Mesothelial cell of epicardium (in vitro differentiated cells): Measurements from ENCODE around the gene PCSK5. TPM values are rescaled to one million over a fixed set of nuclear protein-coding genes. Genes with fewer than 3 reads are reported as not detected.

Experiments used
- DNase-seq, 2 experiments: peaks; one replicate each; pipeline ENCODE4 v3.0.0; 2021; ENCODE audit warnings: low spot score in 2 of 2; ENCODE audit not compliant: unreplicated experiment in 2 of 2
- H3K27ac Mint-ChIP-seq: 2 replicates; pipeline ENCODE4 v1.8.0; 2021; ENCODE audit warnings: mixed read lengths
- H3K27me3 Mint-ChIP-seq: 2 replicates; pipeline ENCODE4 v1.8.0; 2021; ENCODE audit warnings: low read depth, mixed read lengths
- H3K36me3 Mint-ChIP-seq: 2 replicates; pipeline ENCODE4 v1.8.0; 2021; ENCODE audit warnings: mixed read lengths
- H3K4me1 Mint-ChIP-seq: 2 replicates; pipeline ENCODE4 v1.8.0; 2021; ENCODE audit warnings: mixed read lengths
- H3K4me3 Mint-ChIP-seq: 2 replicates; pipeline ENCODE4 v1.8.0; 2021; ENCODE audit warnings: mild to moderate bottlenecking, moderate library complexity, mixed read lengths
- H3K9me3 Mint-ChIP-seq: 2 replicates; pipeline ENCODE4 v1.8.0; 2021; ENCODE audit warnings: mixed read lengths
- CTCF ChIP-seq: fragments of 200-600 bp; sonication (generic); IDR thresholded peaks from one replicate; pipeline ENCODE4 v1.5.0; 2021; ENCODE audit warnings: antibody characterized with exemption; ENCODE audit not compliant: unreplicated experiment
- total RNA-seq: library from RNA; stranded (reverse); gene quantifications from 3 replicates; pipeline ENCODE4 v1.2.1, GENCODE V29; 2021

PCSK5 gene
- total RNA-seq, 1 donor from 2014 or later, result 15.7 TPM

DNA sequence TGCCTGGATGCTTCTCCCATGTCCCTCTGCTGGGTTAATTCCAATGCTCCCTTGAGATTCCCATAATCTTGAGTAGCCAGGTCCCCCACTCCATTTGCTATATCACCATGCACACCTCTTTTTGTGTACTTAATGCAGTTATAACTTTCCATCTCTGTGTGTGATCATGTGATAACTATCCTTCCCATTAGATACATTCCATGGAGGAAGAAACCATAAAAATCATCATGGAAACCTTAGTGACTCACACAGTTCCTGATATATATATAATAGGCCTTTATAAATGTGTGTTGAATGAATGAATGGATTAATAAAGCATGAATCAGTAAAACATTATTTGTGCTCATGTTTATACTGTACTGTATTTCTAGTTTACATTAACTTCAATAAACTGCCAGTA lies 104.6 kb downstream of the PCSK5 start:
- Mint-ChIP-seq H3K4me3 (no peak overlapping the region), H3K4me1 (peaks cover 13% of the 10 kb centered on the region), H3K36me3 (peaks cover 2% of the 10 kb centered on the region), H3K27ac (no peak overlapping the region), H3K27me3 (peaks cover 60% of the 10 kb centered on the region), H3K9me3 (no peaks in the 10 kb centered on the region)
- no peak for DNase-seq
- no peak for TF ChIP-seq CTCF

DNA sequence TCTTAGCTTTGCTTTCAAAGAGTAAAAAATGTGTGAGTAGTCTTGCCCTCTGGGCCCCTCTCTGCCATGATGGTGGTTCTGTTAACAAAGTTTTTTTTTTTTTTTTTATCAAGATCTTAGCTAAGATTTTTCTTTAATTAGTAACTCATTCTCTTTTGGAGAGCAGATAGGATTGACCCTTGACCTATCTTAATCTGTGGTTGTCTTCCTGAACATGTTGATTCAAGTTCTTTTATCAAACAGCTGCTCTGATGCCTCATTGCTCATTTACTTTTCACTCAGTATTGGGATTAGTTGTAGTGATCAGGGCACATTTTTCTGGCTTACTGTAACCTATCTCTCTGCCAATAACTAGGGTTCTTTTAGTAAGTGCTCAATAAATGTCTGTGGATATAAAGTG lies 106.3 kb downstream of the PCSK5 start:
- H3K4me1 Mint-ChIP-seq, result peaks cover 7% of the 10 kb centered on the region
- peaks cover 2% of the 10 kb centered on the region for H3K36me3 Mint-ChIP-seq
- H3K4me3 Mint-ChIP-seq, result no peak overlapping the region
- DNase-seq, result no peak
- no peak overlapping the region for H3K27ac Mint-ChIP-seq
- TF ChIP-seq CTCF, result no peak
- H3K9me3 Mint-ChIP-seq, result no peaks in the 10 kb centered on the region
- H3K27me3 Mint-ChIP-seq, result peaks cover 66% of the 10 kb centered on the region

DNA sequence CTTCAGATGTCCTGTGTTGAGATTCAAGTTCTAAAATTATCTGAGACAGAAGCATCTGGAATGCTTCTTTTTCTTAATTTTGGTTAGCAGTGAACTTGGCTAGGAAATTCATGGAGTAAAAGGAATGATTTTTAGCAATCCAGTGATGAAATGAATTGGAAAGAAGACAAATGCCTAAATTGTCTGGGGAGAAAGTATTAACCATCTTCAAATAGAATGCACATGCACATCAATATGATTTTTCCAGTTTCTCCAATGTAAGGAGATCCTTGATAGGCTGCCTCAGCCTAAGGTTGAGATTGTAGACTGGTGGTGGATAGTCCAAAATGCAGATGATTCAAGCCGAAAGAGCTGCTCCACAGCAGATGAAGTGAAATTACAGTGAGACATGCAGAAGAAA lies 106.7 kb downstream of the PCSK5 start:
- Mint-ChIP-seq H3K27ac (no peak overlapping the region), H3K4me1 (peaks cover 7% of the 10 kb centered on the region), H3K9me3 (no peaks in the 10 kb centered on the region), H3K4me3 (no peak overlapping the region), H3K27me3 (peaks cover 68% of the 10 kb centered on the region), H3K36me3 (peaks cover 2% of the 10 kb centered on the region)
- DNase-seq, result no peak
- no peak for TF ChIP-seq CTCF

- Mint-ChIP-seq H3K4me1 (peaks cover 7% of the 10 kb centered on the region), H3K27me3 (peaks cover 67% of the 10 kb centered on the region), H3K27ac (no peak overlapping the region)
Observed at GRCh38 chr9:75998096-75998780, 107.8 kb downstream of the PCSK5 start.

GRCh38 chr9:76001459-76001858 lies 111.0 kb downstream of the PCSK5 start:
- H3K9me3 Mint-ChIP-seq, result no peaks in the 10 kb centered on the region
- H3K27me3 Mint-ChIP-seq, result peaks cover 63% of the 10 kb centered on the region
- DNase-seq, result no peak
- no peak overlapping the region for H3K27ac Mint-ChIP-seq
- TF ChIP-seq CTCF, result no peak
- H3K36me3 Mint-ChIP-seq, result no peaks in the 10 kb centered on the region
- H3K4me3 Mint-ChIP-seq, result no peak overlapping the region
- peaks cover 7% of the 10 kb centered on the region for H3K4me1 Mint-ChIP-seq

More at GRCh38 chr9:75998096-75998780, 107.8 kb downstream of the PCSK5 start:
- TF ChIP-seq CTCF, result no peak
- H3K4me3 Mint-ChIP-seq, result no peak overlapping the region
- no peak for DNase-seq
- no peaks in the 10 kb centered on the region for H3K9me3 Mint-ChIP-seq
- peaks cover 2% of the 10 kb centered on the region for H3K36me3 Mint-ChIP-seq
